HepG2 (cell line): ENCODE results near the gene EZH1. TPM values are rescaled to one million over a fixed set of nuclear protein-coding genes. Genes with fewer than 3 reads are reported as not detected.

Experiments
- CREB1 ChIP-seq, 2 experiments: fragments of 450-650 bp in 1 of 2; IDR thresholded peaks; 2 replicates each; pipeline ENCODE4 v1.6.1; 2016 to 2017; ENCODE audit warnings: control low read depth in 1 of 2, mild to moderate bottlenecking in 1 of 2, missing compliant biosample characterization in 1 of 2, missing genetic modification characterization in 1 of 2
- GTF3A ChIP-seq: sonication (generic); formaldehyde crosslinking; conservative IDR thresholded peaks from 2 replicates; pipeline ENCODE4 v1.4.0; 2020; ENCODE audit warnings: mild to moderate bottlenecking, missing genetic modification reagents
- MED8 ChIP-seq: sonication (generic); formaldehyde crosslinking; IDR thresholded peaks from 2 replicates; pipeline ENCODE4 v1.8.1; 2023; ENCODE audit warnings: mild to moderate bottlenecking, missing genetic modification reagents; ENCODE audit not compliant: insufficient replicate concordance
- NFIB ChIP-seq: sonication (generic); formaldehyde crosslinking; IDR thresholded peaks from 2 replicates; pipeline ENCODE4 v1.9.0; 2021; ENCODE audit warnings: missing genetic modification reagents, mild to moderate bottlenecking, borderline replicate concordance
- PHF21A ChIP-seq: sonication (generic); formaldehyde crosslinking; IDR thresholded peaks from 2 replicates; pipeline ENCODE4 v1.5.0; 2020; ENCODE audit warnings: mild to moderate bottlenecking, missing genetic modification reagents
- PHF5A ChIP-seq: IDR thresholded peaks from one replicate; pipeline ENCODE4 v1.6.1; 2018; ENCODE audit warnings: low read depth, missing genetic modification reagents; ENCODE audit not compliant: unreplicated experiment
- PITX1 ChIP-seq: sonication (generic); formaldehyde crosslinking; IDR thresholded peaks from 2 replicates; pipeline ENCODE4 v1.5.1; 2020; ENCODE audit warnings: mild to moderate bottlenecking, missing genetic modification reagents
- SAP130 ChIP-seq: IDR thresholded peaks from 2 replicates; pipeline ENCODE4 v1.6.1; 2016; ENCODE audit warnings: low read depth
- SMARCE1 ChIP-seq: fragments of 450-650 bp; IDR thresholded peaks from 2 replicates; pipeline ENCODE4 v1.6.1; 2017; ENCODE audit warnings: borderline replicate concordance
- SUZ12 ChIP-seq: fragments of 150-350 bp; IDR thresholded peaks from 2 replicates; pipeline ENCODE4 v1.6.1; 2014; ENCODE audit warnings: low read depth, low read length
- TGIF2 ChIP-seq: IDR thresholded peaks from 2 replicates; pipeline ENCODE4 v1.6.1; 2016; ENCODE audit warnings: control low read depth, missing compliant biosample characterization
- ZFP36 ChIP-seq: fragments of 150-350 bp; IDR thresholded peaks from 2 replicates; pipeline ENCODE4 v1.6.1; 2018; ENCODE audit warnings: borderline replicate concordance, low read length, low read depth; ENCODE audit not compliant: partially characterized antibody
- ZNF264 ChIP-seq: sonication (generic); formaldehyde crosslinking; IDR thresholded peaks from 2 replicates; pipeline ENCODE4 v1.4.0; 2020; ENCODE audit warnings: missing genetic modification reagents
- ZNF510 ChIP-seq: sonication (generic); formaldehyde crosslinking; IDR thresholded peaks from 2 replicates; pipeline ENCODE4 v1.4.0; 2020; ENCODE audit warnings: low read depth, mild to moderate bottlenecking, missing genetic modification reagents
- ZNF772 ChIP-seq: sonication (generic); formaldehyde crosslinking; IDR thresholded peaks from 2 replicates; pipeline ENCODE4 v1.5.0; 2020; ENCODE audit warnings: mild to moderate bottlenecking, missing genetic modification reagents
- ZNF790 ChIP-seq: sonication (generic); formaldehyde crosslinking; IDR thresholded peaks from 2 replicates; pipeline ENCODE4 v1.8.0; 2022; ENCODE audit warnings: missing genetic modification reagents, mild to moderate bottlenecking, borderline replicate concordance
- polyA plus RNA-seq, 8 experiments: library from polyadenylated mRNA; depleted of rRNA in 3 of 8; stranded (reverse) in 7 of 8; unstranded in 1 of 8; fragments of >200 nt; fragmentation: Illumina TruSeq in 4 of 8; extraction: Trizol in 4 of 8; gene quantifications; 2 replicates each; pipeline versions ENCODE4 v1.2.1 to v1.2.3, GENCODE V29; 2011 to 2016; ENCODE audit warnings: low read depth in 4 of 8, missing spikeins in 1 of 8, mixed read lengths in 1 of 8; ENCODE audit not compliant: insufficient read depth in 1 of 8
- total RNA-seq, 5 experiments: library from RNA; depleted of rRNA; stranded (reverse); fragments of >200 nt; fragmentation: Illumina TruSeq; extraction: Trizol; gene quantifications; 2 replicates each; pipeline ENCODE4 v1.2.3, GENCODE V29; 2016; ENCODE audit warnings: low read depth in 1 of 5
- TF ChIP-seq, protein P1 (sequence below): sonication (generic); formaldehyde crosslinking; IDR thresholded peaks from 2 replicates; pipeline ENCODE4 v1.4.0; 2020; ENCODE audit warnings: missing genetic modification reagents, borderline replicate concordance
- TF ChIP-seq, protein P2 (sequence below): sonication (generic); formaldehyde crosslinking; conservative IDR thresholded peaks from 2 replicates; pipeline ENCODE4 v1.8.1; 2023; ENCODE audit warnings: missing genetic modification reagents
- TF ChIP-seq, protein P3 (sequence below): sonication (generic); formaldehyde crosslinking; IDR thresholded peaks from 2 replicates; pipeline ENCODE4 v1.4.0; 2020; ENCODE audit warnings: missing genetic modification reagents
- TF ChIP-seq, protein P4 (sequence below): sonication (generic); formaldehyde crosslinking; conservative IDR thresholded peaks from 2 replicates; pipeline ENCODE4 v1.4.0; 2020; ENCODE audit warnings: missing genetic modification reagents
- TF ChIP-seq, protein P5 (sequence below): sonication (generic); formaldehyde crosslinking; IDR thresholded peaks from 2 replicates; pipeline ENCODE4 v1.8.1; 2023; ENCODE audit warnings: mild to moderate bottlenecking, moderate library complexity, missing genetic modification reagents
- TF ChIP-seq, protein P6 (sequence below): IDR thresholded peaks from 2 replicates; pipeline ENCODE4 v1.6.1; 2016; ENCODE audit warnings: control low read depth

EZH1 gene
- total and polyA plus RNA-seq, 2 of the 13 experiments (the other 11 are each of a cell fraction or from before 2014, with no cell fraction given) = 11.6 to 24.0 TPM

DNA sequence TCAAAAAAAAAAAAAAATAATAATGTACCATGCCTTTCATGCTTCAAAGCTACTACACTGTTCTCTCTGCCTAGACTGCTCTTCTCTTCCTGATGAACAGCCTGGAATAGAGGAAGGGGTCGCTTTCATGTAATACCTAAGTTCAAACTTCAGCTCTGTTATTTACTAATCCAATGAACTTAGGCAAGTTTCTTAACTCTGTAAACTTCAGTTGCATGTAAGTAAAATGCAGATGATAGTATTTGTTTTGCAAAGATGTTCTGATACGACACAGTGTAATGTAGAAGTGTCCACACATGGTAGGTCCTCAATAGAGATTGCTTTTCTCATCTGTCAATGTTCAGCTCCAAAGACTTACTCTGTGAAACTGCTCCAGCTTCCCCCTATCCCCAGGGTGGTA lies 47.1 kb upstream of the EZH1 start (continued):
- TF ChIP-seq, protein P1, sequence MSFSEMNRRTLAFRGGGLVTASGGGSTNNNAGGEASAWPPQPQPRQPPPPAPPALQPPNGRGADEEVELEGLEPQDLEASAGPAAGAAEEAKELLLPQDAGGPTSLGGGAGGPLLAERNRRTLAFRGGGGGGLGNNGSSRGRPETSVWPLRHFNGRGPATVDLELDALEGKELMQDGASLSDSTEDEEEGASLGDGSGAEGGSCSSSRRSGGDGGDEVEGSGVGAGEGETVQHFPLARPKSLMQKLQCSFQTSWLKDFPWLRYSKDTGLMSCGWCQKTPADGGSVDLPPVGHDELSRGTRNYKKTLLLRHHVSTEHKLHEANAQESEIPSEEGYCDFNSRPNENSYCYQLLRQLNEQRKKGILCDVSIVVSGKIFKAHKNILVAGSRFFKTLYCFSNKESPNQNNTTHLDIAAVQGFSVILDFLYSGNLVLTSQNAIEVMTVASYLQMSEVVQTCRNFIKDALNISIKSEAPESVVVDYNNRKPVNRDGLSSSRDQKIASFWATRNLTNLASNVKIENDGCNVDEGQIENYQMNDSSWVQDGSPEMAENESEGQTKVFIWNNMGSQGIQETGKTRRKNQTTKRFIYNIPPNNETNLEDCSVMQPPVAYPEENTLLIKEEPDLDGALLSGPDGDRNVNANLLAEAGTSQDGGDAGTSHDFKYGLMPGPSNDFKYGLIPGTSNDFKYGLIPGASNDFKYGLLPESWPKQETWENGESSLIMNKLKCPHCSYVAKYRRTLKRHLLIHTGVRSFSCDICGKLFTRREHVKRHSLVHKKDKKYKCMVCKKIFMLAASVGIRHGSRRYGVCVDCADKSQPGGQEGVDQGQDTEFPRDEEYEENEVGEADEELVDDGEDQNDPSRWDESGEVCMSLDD = no peak
- no peak for TF ChIP-seq NFIB (CRISPR knock-in tag)
- no peak for TF ChIP-seq ZNF264 (CRISPR knock-in tag)
- TF ChIP-seq, protein P2, sequence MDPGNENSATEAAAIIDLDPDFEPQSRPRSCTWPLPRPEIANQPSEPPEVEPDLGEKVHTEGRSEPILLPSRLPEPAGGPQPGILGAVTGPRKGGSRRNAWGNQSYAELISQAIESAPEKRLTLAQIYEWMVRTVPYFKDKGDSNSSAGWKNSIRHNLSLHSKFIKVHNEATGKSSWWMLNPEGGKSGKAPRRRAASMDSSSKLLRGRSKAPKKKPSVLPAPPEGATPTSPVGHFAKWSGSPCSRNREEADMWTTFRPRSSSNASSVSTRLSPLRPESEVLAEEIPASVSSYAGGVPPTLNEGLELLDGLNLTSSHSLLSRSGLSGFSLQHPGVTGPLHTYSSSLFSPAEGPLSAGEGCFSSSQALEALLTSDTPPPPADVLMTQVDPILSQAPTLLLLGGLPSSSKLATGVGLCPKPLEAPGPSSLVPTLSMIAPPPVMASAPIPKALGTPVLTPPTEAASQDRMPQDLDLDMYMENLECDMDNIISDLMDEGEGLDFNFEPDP (CRISPR knock-in tag) = no peak
- TF ChIP-seq PHF5A (CRISPR knock-in tag) = no peak
- TF ChIP-seq ZFP36 = no peak
- TF ChIP-seq, protein P3, sequence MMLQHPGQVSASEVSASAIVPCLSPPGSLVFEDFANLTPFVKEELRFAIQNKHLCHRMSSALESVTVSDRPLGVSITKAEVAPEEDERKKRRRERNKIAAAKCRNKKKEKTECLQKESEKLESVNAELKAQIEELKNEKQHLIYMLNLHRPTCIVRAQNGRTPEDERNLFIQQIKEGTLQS = no peak
- TF ChIP-seq ZNF510 (CRISPR knock-in tag) = no peak
- TF ChIP-seq, protein P4, sequence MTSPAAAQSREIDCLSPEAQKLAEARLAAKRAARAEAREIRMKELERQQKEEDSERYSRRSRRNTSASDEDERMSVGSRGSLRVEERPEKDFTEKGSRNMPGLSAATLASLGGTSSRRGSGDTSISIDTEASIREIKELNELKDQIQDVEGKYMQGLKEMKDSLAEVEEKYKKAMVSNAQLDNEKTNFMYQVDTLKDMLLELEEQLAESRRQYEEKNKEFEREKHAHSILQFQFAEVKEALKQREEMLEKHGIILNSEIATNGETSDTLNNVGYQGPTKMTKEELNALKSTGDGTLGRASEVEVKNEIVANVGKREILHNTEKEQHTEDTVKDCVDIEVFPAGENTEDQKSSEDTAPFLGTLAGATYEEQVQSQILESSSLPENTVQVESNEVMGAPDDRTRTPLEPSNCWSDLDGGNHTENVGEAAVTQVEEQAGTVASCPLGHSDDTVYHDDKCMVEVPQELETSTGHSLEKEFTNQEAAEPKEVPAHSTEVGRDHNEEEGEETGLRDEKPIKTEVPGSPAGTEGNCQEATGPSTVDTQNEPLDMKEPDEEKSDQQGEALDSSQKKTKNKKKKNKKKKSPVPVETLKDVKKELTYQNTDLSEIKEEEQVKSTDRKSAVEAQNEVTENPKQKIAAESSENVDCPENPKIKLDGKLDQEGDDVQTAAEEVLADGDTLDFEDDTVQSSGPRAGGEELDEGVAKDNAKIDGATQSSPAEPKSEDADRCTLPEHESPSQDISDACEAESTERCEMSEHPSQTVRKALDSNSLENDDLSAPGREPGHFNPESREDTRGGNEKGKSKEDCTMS (CRISPR knock-in tag) = no peak
- TF ChIP-seq CREB1 (IDR thresholded peaks at IDR 0.05) = no peak
- peak; percentile 43 for TF ChIP-seq CREB1 (CRISPR knock-in tag; IDR thresholded peaks at IDR 0.05)
- no peak for TF ChIP-seq SUZ12
- TF ChIP-seq SAP130 (CRISPR knock-in tag) = peak; percentile 20; the same call in 1 of the 2 replicates
- no peak for TF ChIP-seq TGIF2 (CRISPR knock-in tag)
- TF ChIP-seq ZNF790 (CRISPR knock-in tag) = no peak
- TF ChIP-seq, protein P5, sequence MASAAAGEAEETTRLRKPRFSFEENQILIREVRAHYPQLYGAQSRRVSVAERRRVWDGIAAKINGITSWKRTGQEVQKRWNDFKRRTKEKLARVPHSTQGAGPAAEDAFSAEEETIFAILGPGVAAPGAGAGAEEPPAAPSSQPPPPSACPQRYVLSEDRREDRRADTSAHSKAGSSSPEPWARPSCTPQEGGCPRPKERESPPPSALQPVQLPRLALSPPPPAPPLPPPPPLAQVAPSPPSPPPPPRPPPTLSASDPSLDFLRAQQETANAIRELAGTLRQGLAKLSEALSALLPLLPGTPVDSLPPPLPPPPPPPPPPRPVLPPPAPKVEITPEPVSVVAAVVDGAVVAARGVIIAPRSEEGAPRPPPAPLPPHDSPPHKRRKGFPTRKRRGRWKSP (CRISPR knock-in tag) = no peak
- no peak for TF ChIP-seq MED8 (CRISPR knock-in tag)
- no peak for TF ChIP-seq ZNF772 (CRISPR knock-in tag)
- TF ChIP-seq PITX1 = peak; percentile 50; the same call in 1 of the 2 replicates
- no peak for TF ChIP-seq GTF3A (CRISPR knock-in tag)
- no peak for TF ChIP-seq PHF21A (CRISPR knock-in tag)
- TF ChIP-seq, protein P6, sequence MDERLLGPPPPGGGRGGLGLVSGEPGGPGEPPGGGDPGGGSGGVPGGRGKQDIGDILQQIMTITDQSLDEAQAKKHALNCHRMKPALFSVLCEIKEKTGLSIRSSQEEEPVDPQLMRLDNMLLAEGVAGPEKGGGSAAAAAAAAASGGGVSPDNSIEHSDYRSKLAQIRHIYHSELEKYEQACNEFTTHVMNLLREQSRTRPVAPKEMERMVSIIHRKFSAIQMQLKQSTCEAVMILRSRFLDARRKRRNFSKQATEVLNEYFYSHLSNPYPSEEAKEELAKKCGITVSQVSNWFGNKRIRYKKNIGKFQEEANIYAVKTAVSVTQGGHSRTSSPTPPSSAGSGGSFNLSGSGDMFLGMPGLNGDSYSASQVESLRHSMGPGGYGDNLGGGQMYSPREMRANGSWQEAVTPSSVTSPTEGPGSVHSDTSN (CRISPR knock-in tag) = no peak
- no peak for TF ChIP-seq SMARCE1
